H1 (cell line): Measurements from ENCODE around the gene MAP1LC3A. TPM values are rescaled to one million over a fixed set of nuclear protein-coding genes. Genes with fewer than 3 reads are reported as not detected.

ENCODE experiments used
- BCL11A ChIP-seq, 2 experiments: IDR thresholded peaks; one replicate each; pipeline ENCODE4 v1.6.1; 2011; ENCODE audit warnings: low read depth in 2 of 2, low read length in 2 of 2, mild to moderate bottlenecking in 2 of 2
- CHD7 ChIP-seq: fragments of 300-600 bp; sonication (generic); IDR thresholded peaks from 2 replicates; pipeline ENCODE4 v1.7.1; 2012; ENCODE audit warnings: low read length, moderate library complexity, mild to moderate bottlenecking, inconsistent platforms; ENCODE audit not compliant: insufficient replicate concordance
- polyA plus RNA-seq, 7 experiments: library from polyadenylated mRNA; depleted of rRNA in 3 of 7; stranded (reverse) in 5 of 7; unstranded in 2 of 7; fragments of >200 nt in 5 of 7; fragments of 200-250 nt in 2 of 7; gene quantifications; 1 replicate in 5 of 7; 2 replicates in 1 of 7; 4 replicates in 1 of 7; pipeline versions ENCODE4 v1.2.1 to v1.2.3, GENCODE V29; 2011 to 2013; ENCODE audit warnings: missing spikeins in 2 of 7, mixed read lengths in 2 of 7
- total RNA-seq: library from RNA; stranded (reverse); fragmentation: NEBNext Ultra II Directional; extraction: Animal tissue kit (Norgen Biotek cat#: 25700); gene quantifications from 2 replicates; pipeline ENCODE4 v1.2.1, GENCODE V29; 2021

Gene MAP1LC3A
- total and polyA plus RNA-seq, 2 of the 8 experiments (the other 6 are each of a cell fraction or from before 2014, with no cell fraction given) = 5.0 to 6.1 TPM

- no peak for TF ChIP-seq CHD7
- no peak for TF ChIP-seq BCL11A (IDR thresholded peaks at IDR 0.05; ENCODE audit: low read depth in 2 of 2, low read length in 2 of 2)
- TF ChIP-seq, all 59 proteins: peak for 0
These were observed 6.3 kb downstream of the MAP1LC3A start (continued) for GRCh38 chr20:34564833-34565232.
